Dermis microvascular lymphatic vessel endothelial cell (primary cell): ENCODE results near the gene TGFB2. TPM values are rescaled to one million over a fixed set of nuclear protein-coding genes. Genes with fewer than 3 reads are reported as not detected.

ENCODE experiments used
- DNase-seq, 2 donors: peaks; one replicate each; pipeline versions ENCODE4 v3.0.0 to v3.0.0-alpha.2; 2010; ENCODE audit warnings: low read depth in 2 of 2
- total RNA-seq: library from RNA; depleted of rRNA; stranded (reverse); fragments of >200 nt; gene quantifications from 2 replicates; pipeline ENCODE4 v1.2.1, GENCODE V29; 2014

TGFB2 gene
- total RNA-seq, 1 donor from 2014 or later = 13.4 TPM

DNA sequence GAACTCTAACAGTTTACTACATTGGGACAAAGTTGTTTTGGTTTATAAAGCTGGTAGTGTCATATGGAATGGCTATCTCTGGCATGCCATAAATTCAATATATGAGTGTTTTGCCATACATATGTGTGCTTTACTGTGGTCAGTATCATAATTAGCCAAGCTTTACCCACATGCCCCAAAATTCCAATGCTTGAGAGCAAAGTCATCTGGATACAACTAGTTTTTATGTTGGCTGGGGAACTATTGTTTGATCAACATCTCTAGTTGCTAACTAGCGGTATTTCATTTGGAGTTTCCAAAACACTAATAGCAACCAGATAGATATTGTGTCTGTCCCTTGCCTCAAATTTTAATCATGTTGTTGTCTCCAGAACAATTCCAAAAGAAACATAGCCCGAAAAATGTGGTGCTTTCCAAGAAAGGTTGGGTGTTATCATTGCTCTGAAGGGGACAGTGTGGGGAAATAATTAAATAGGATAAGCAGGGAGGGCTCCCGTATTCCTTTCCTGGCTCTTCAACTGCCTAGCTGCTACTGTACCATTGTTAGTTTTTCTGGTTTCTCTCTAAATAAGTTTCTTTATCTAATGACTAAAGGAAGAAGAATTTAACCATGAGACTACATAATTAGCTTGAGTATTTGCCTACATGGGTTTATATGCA, 136.1 kb downstream of the TGFB2 start:
- DNase-seq = no peak

DNA sequence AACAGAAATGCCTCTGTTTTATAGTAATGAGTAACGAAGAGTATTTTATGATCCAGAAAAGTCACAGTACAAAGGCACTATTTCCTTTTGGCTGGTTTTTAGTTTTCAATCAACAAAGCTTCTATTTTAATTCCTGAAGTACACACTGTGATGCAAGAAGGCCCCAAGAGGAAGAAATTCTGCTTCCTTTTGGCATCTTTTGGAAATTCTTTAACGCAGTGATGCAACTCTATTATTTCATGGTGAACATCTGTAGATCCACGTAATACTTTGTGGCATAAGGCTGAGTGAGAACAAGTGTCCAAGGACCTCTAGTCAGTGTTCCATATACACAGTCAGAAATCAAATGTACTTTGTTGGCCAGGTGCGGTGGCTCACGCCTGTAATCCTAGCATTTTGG, 137.5 kb downstream of the TGFB2 start:
- DNase-seq = peak in 1 of 2 donors; percentile 44

DNA sequence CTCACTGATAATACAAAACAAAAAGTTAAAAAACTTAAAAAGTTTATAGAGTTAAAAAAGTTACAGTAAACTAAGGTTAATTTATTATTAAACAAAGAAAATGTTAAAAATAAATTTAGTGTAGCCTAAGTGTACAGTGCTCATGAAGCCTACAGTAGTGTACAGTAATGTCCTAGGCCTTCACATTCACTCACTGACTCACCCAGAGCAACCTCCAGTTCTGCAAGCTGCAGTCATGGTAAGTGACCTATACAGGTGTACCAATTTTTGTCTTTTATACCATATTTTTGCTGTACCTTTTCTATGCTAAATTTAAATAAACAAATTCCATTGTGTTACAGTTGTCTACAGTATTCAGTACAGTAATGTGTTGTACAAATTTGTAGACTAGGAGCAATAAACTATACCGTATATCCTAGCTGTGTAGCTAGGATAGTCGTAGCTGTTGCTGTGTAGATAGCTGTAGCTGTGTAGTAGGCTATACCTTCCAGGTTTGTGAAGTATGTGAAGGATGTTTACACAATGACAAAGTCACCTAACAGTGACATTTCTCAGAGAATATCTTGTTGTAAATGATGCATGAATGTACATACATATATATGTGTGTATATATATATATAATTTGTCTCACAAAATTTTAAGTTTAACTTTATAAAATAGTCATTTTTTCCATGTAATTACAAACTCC, 140.2 kb downstream of the TGFB2 start:
- no peak for DNase-seq

DNA sequence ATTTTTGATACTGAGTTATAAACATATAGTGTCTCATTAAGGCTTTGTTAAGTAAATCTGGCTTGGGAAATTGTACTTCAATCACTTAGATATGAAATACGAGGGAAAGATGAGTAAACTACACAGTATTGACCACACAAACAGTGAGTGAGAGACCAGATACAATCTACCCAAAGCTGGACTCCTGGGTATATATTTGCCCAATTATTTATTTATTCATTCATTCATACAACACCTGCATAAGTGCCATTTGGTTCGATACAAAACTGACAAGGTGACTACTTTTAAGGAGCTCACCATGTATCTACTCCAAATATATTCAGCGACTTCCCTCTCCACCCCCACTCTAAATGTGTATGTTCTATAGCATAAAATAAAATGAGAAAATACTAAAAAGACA, 143.4 kb downstream of the TGFB2 start:
- no peak for DNase-seq

DNA sequence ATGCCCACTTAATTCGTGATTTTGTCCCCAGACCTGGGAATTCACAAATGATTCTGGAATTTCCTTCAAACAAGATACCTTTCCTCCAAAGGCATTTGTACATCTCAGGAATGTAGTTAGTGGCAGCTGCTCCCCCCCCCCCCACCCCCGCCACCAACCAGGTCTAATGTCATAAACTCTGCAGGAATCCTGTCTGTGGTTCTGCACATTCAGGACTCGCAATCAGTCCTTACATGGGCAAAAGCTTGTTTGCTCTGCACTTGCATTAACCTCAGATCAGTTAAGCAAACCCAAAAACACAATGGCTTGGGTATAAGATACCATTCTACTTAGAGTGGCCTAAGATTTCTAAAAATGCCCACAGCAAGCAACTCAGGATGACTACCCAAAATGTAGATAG, 143.8 kb downstream of the TGFB2 start:
- DNase-seq = no peak

DNA sequence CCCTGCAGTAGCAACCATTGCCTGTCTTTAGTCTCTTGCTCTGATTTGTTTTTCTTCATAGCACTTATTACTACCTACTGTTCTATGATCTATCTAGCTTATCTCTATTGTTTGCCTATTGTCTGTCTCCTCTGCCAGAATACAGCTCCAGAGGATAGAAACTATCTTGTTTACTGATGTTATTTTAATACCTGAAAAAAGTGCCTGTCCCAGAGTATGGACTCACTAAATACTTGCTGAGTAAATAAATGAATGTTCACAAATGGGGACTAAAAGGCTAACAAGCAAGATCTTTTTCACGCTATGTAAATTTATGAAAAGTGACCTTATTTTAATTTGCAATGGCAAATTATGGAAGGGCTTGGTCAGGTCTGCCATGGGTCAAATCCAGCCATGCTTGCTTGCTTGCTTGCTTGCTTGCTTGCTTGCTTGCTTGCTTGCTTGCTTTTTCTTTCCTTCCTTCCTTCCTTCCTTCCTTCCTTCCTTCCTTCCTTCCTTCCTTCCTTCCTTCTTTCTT, 145.3 kb downstream of the TGFB2 start:
- DNase-seq = no peak

DNA sequence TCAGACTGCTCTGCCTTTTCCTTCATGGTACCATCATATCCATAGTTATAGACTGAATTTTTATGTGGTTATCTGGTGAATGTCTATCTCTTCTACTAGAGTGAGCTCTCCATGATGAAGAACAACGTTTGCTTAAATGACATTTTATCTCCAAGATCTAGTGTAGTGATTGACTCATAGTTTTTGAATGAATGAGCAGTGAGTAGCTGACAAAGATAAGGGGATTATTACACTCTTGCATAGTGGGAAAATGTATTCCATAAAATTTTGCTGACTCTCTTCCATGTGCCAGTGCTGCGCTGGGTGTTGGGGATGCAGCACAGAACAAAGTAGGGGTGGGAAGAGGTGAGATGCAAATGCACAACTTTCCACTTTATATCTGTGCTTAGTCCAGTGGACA, 147.7 kb downstream of the TGFB2 start:
- DNase-seq = no peak

DNA sequence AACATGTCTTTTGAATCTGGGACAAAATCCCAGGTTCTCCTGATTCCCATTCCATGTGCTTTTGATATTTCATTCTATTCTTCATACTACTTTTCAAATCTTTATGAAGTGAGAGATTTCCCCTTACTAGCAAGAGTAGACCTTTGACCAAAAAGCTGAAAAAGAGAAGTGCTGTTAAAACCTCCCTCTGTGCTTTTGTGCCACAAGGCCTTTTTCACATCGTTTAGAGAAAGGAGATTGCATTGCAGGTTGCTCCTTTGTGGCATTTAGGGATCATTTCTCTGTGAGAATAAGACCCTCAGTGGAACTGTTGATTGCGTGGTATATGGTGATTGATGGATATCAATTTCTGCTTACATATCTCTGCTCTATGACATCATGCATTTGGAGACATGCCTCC, 148.8 kb downstream of the TGFB2 start:
- no peak for DNase-seq

Other genes with a start within 250 kb of the TGFB2 start
- 2.9 and 3.6 TPM in 2 replicates for gene RRP15, start 60.0 kb upstream of the TGFB2 start, total RNA-seq